GM18907 (cell line): ENCODE results near the gene TCEAL3.
"Not testable (repeated sequence)": the region's sequence is repeated elsewhere in the genome, so short reads cannot be mapped to it uniquely, and the experiment has no call there.

Experiments
- ATAC-seq: cut with Tn5 transposase; IDR thresholded peaks from one replicate; pipeline ENCODE4 v1.9.1; 2021; ENCODE audit warnings: mild to moderate bottlenecking, moderate library complexity; ENCODE audit not compliant: unreplicated experiment

The TCEAL3 gene, protein sequence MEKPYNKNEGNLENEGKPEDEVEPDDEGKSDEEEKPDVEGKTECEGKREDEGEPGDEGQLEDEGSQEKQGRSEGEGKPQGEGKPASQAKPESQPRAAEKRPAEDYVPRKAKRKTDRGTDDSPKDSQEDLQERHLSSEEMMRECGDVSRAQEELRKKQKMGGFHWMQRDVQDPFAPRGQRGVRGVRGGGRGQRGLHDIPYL

DNA sequence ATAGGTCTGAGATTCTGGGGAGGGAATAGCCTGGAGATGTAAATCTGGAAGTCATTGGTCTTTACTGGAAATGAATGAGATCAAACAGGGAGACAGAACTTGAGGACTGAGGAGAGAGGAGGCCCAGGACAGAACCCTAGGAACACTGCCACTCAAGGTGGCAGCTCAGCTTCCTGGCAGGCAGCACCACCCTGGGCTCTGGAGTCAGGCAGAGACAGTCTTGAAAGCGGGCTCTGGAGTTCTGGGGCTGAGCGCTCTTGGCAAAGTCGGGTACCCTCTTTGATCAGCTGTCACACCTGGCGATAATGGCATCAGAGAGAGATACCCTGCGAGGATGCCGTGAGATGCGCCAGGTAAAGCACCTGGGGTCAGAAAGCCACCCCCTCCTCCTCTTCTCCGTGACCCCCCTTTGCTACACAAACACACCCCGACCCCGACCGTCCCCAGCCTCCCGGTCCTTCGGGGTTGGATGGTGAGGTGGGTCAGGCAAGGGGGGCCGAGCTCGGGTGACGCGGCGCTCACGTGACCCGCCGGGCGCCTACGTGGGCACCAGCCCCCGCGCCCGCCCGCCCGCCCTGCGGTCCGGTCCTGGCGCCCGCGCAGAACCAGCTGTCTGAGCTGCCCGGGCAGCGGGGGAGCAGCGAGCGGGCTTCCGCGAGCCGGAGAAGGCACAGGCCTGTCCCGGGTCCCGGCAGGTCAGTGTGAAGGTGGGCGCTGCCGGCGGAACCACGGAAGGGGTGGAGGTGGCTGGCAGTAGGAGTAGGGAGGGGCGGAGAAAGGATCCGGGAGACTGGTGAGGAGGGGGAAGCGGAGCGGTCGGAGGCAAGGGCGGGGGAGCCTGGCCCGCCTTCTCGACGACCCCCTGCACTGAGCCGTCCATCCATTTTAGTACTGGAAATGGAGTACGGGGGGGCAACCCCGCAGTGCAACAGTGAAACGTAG lies at the start of gene TCEAL3:
TCEAL3 (plus strand) TSS at position 600 of the 942 bp plus-strand sequence. CDS start 1,102 bp downstream, outside the sequence.
- peak; percentile 80 for ATAC-seq

DNA sequence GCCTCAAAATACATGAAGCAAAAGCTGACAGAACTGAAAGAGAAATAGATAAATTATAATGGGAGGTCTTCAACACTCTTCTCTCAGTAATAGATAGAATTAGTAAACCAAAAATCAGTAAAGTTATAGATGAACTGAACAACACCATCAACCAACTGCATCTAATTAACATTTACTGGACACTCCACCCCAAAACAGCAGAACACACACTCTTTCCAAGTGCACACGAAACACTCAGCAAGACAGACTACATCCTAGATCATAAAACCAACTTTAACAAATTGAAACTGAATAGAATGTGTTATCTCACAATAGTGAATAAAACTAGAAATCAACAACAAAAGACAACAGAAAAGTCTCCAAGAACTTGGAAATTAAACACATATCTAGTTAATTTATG lies 47.5 kb upstream of the TCEAL3 start:
- ATAC-seq, result no peak

DNA sequence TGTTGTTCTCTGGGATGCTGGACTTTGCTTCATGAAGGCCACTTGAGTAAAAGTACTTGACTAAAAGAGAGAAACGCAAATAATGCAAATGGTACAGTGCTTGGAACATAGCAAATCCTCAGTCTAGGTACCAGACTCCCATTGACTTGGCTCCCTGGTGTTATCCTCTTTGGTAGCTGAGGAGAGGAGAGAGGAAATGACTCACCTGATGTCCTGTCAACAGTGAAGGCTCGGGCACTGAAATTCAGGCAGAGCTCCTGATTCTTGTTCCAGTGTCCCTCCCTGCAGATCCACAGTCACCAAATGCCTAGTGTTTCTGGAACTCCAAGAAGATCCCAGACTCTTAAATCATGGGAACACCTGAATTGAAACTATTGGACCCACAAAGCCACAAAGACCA lies 45.0 kb upstream of the TCEAL3 start:
- ATAC-seq, result no peak

DNA sequence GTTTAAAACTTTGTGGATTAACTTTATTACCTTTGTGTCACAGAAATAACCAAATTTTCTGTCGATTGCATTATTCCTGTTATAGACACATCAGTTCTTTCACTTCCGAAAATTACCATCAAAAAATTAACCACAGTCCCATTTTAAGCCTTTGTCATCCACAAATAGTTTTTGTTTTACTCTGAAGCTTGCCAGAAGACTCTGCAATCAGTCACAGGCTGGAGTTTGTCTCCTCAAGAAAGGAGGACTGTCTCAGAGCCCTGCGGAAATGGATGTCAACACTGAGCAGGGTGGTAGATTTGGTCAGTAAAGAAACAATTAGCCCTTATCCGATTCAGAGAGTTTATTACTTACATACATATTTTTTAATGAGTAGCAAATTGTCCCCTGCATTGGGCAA lies 42.6 kb upstream of the TCEAL3 start:
- ATAC-seq, result no peak

DNA sequence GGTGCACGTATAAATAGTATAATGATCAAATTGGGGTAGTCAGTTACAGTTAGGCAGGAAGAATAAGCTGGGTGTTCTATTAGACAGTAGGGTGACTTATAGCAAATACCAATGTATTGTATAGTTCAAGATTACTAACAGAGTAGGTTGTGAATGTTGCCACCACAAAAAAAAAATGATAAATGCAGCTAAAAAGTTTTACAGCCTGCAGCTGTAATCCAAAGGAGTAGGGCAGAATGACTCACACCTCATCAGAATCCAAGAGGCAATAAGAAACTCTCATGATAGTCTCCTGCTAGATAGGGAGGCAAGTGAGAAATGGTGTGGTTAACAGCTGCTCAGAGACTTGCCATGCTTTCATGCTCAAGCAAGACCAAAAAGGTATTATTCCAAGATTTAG lies 42.0 kb upstream of the TCEAL3 start:
- ATAC-seq, result no peak

DNA sequence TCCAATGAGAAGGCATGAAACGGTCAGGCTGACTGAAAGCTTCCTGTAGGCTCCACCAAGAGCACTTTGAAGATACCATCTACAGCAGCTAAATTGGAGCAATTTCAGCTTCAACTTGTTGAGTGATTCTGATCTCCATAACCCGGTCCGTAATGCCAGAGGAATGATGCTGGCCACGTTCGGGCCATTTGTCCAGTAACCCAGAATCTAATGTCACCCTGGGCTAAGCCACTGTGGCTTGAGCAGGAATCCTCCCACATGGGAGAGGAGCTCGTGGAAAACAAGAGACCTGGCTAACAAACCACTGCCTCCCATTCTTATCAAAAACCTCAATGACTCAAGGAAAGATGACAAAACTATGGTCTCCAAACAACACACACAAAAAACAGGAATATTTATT lies 36.6 kb upstream of the TCEAL3 start:
- ATAC-seq, result no peak

DNA sequence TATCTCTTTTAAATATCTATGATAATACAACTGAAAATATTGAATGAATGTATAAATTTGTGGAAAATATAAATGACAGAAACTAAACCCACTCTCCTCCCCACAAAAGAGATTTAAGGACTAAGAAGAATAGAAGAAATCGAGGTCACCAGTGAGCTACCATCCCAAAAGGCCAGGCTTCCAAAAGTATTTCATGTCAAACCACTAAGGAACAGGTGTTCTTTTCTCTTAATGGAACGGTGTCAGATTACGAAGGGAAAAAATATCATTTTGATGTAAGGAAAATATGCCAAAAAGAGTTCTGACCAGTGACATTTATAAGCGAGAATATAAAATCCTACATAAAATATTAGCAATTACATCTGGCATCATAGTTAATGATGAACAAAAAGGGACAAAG lies 36.0 kb upstream of the TCEAL3 start:
- ATAC-seq, result no peak

DNA sequence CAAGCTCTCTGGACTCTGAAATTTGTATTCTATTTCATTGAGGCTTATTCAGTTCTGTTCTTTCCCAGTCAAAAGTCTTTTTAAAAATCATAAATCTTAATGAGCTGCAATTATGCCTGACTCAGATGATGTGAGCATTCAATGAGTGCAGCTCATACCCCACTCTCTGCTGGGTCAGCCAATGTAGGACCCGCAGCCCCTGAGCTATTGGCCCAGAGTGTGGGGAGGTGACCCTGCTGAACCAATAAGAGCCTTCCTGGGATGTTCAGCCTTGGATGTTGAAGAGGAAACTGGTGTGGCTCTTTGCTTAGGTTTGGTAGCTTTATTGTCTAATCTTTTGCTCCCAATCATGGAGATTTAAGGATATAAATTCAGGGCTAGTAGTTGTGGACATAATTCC lies 34.6 kb upstream of the TCEAL3 start:
- ATAC-seq, result no peak

DNA sequence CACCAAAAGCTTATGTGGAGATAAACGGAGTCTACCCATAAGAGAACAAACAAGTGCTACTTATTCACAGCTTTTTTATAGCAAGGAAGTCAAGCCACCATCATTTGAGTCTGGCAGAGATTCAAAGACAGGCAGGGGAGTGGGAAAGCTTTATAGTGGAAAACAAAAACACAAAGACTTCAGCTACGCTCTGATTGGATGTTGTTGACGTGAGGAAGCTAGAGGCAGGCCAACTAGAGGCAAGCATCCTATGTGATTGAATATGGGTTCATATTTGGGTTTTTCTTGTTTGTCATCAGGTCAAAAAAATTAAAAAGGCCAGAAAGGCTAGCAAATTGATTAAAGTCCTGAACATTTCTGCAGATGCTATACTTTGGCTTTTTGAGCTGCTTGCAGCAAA lies 23.2 kb upstream of the TCEAL3 start:
- no peak for ATAC-seq

DNA sequence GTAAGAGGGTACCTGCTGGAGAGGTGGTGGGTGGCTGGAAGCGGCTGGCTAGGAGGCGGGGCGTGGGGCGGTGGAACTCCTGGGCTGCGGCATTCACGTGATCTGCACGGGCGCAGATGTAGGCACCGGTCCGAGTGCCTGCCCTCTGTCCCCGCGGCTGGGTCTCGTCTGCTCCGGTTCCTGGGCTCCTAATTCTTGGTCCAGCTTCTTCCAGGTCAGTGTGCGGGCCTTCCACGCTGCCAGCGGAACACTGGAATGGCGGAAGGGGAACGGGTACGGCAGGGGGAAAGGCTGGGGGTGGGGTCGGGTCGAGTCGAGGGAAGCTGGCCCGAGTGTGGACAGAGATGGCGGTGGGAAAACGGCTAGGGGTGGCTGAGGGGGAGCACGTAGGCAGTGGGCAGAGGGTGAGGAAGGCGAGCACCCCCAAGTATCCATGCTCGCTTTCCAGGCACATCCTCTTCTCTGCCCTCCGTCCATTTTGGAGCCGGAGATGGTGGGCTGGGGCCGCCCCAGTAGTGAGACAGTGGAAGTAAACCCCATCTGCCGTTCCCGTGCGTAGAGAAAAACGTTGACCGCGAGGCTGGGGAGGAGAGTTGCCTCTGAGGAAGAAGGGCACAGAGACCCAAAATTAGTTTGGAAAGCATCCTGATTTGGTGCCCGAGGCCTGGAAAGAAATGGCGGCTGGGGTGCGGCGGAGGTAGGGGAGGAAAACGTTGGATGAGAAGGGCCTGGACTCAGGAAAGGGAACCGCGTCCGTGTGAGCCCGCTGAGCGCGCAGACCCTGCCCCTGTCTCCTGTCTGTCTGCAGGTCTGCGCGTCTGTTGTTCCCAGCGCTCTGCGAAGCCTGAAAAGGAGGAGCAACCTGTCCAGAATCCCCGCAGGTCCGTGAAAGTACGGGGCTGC lies 22.1 kb upstream of the TCEAL3 start, which contains the start of gene TCEAL4:
TCEAL4 (plus strand) TSS at position 105 of the 903 bp plus-strand sequence. CDS start 1,161 bp downstream, outside the sequence.
- peak; percentile 88 for ATAC-seq

DNA sequence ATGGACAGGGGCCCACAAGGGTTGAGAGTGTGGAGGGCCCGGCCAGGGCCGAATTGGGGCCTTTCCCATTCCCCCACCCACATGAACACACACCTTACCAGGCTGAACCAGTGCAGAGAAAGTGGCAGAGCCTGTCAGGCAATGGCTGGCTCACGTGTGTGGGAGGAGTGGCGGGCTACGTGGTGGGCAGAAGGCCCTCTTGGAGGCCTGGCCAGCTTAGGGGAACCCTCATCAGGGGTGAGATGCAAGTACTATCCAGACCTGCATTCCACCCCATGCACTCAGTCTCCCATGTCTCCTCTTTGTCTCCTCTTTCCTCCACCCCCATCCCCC lies 21.5 kb upstream of the TCEAL3 start:
- peak; percentile 30 for ATAC-seq

DNA sequence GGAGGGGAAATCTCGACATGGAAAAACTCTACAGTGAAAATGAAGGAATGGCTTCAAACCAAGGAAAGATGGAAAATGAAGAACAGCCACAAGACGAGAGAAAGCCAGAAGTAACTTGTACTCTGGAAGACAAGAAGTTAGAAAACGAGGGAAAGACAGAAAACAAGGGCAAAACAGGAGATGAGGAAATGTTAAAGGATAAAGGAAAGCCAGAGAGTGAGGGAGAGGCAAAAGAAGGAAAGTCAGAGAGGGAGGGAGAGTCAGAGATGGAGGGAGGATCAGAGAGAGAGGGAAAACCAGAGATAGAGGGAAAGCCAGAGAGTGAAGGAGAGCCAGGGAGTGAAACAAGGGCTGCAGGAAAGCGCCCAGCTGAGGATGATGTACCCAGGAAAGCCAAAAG lies 21.1 kb upstream of the TCEAL3 start:
- no peak for ATAC-seq

DNA sequence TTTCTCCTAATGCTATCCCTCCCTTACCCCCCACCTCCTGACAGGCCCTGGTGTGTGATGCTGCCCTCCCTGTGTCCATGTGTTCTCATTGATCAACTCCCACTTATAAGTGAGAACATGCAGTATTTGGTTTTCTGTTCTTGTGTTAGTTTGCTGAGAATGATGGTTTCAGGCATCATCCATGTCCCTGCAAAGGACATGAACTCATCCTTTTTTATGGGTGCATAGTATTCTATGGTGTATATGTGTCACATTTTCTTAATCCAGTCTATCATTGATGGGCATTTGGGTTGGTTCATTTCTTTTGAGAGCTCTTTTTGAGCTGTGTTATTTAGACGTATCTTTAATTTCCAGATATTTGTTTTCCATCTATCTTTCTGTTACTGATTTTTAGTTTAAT lies 15.5 kb upstream of the TCEAL3 start:
- ATAC-seq, result not testable (repeated sequence)

DNA sequence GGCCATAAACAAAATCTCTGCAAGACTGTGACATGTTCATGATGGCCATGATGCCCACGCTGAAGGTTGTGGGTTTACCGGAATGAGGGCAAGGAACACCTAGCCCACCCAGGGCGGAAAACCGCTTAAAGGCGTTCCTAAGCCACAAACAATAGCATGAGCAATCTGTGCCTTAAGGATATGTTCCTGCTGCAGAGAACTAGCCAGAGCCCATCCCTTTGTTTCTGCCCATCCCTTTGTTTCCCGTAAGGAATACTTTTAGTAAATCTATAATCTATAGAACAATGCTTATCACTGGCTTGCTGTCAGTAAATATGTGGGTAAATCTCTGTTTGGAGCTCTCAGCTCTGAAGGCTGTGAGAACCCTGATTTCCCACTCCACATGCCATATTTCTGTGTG lies 12.6 kb upstream of the TCEAL3 start:
- ATAC-seq, result not testable (repeated sequence)

DNA sequence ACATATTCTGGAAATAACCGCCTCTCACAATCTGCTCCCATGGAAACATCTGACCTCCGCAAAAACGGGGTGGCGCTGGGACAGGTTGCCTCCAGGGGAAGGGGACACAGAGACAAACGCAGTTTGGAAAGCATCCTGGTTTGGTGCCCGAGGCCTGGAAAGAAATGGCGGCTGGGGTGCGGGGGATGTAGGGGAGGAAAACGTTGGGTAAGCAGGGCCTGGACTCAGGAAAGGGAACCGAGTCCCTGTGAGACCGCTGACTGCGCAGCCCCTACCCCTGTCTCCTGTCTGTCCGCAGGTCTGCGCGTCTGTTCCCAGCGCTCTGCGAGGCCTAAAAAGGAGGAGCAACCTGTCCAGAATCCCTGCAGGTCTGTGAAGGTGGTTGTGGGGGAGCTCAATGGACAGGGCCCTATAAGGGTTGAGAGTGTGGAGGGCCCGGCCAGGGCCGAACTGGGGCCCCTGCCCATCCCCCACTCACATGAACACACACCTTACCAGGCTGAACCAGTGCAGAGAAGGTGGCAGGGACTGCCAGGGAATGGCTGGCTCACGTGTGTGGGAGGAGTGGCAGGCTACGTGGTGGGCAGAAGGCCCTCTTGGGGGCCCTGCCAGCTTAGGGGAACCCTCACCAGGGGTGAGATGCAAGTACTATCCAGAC lies 672 bp downstream of the TCEAL3 start:
- peak; percentile 32 for ATAC-seq

DNA sequence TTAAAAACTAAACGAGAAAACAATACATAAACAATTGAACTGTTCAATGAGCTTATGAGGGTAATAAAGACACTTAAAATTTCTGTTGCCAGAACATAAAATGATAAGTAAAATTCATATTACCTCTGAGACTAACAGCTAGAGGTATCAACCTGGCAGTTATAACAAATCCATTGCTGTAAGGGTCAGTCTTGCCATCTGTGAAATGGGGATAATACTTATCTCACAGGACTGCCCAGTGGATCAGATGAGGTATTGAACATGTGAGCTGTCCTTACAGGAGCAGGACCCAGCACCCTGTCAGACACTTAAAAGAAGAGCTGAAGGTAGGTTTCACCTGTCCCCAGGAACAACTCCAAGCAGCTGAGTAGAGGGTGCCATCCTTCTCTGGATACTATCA lies 2.5 kb downstream of the TCEAL3 start:
- ATAC-seq, result no peak

DNA sequence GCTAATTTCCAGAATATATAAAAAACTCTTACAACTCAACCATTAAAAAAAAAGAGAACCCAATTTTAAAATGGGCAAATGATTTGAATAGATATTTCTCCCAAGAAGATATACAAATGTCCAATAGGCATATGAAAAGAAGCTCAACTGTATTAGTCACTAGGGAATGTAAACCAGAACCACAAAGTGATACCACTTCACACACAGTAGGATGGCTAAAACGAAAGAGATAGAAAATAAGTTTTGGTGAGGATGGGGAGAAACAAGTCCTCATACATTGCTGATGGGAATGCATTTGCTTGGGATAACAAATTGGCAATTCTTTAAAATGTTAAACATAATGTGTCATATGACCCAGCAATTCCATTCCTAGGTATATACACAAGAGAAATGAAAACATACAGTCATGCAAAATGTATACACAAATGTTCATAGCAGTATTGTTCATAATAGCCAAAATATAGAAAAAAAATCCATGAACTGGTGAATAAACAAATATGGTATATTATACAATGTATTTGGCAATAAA lies 5.7 kb downstream of the TCEAL3 start:
- ATAC-seq, result no peak

DNA sequence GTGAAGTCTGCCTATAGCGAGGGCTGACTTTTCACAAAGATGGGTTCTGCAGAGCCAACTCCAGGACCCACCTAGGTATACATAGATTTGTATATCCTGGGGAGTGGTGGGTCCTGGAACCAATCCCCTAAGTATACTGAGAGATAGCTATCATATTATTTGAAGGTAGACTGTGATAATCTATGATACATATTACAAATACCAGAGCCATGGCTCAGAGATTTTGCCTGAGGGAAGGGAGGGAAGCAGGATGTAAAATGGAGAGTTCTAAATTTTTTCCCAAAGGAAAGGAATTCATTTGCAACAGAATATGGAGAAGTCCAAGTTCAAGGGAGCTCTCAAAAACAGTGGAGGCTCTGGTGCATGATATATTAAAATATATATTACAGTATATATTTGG lies 7.2 kb downstream of the TCEAL3 start:
- no peak for ATAC-seq

DNA sequence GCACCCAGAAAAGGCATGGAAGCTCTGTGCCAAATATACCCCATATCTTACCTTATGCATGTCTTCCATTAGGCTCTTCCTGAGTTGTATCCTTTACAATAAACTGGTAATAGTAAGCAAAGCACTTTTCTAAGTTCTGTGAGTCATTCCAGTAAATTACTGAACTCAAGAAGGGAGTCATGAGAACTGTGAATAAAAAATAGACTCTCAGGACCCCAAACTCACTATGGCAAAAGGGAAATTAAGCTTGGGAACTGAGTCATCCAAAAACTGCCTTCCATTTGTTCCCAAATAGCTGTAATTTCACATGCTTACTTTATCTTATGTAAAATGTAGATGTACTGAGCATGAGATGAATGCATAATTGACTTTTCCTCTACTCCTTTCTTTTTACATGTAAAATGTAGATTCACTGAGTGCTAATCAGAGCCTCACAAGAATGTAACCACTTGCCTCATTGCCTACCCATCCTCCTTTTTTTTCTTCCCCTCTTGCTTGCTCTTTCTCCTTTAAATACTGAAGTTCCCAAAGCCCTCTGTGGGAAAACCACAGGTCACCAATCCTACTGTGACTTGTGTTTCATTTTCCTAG lies 8.1 kb downstream of the TCEAL3 start:
- no peak for ATAC-seq

DNA sequence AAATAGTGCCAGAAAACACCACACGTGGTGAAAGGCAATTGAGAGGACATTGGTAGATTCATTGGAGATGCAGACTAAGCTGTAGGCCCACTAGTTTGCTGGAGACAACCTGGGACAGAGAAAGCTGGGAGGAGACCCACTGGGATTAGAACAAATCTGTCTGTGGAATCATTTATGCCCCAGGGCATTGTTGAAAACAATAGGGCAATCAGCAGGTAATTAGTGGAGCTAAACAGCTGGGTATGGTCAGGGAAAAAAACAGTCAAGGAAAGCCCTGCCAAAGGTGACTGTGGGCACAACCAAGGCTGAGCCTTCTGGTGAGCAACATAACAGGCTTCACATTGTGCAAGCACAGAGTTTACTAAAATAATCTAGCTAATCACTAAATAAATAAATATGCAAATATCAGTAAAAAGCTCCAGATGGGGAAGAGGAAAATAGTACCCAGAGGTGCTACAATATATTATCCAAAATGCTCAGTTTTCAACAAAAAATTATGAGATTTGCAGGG lies 9.0 kb downstream of the TCEAL3 start:
- no peak for ATAC-seq
